ENCODE results near the gene SLC5A10.

Gene SLC5A10

GRCh38 chr17:18978050-18978449, 26.1 kb downstream of the SLC5A10 start:
- TF ChIP-seq GATA2 (IDR thresholded peaks at IDR 0.05; ENCODE audit: low read depth, low read length): no peak
- no peak for TF ChIP-seq GATA3 (IDR thresholded peaks at IDR 0.05; ENCODE audit: low read depth, low read length)

GRCh38 chr17:18978655-18979054, 26.7 kb downstream of the SLC5A10 start:
- no peak for TF ChIP-seq GATA2 (IDR thresholded peaks at IDR 0.05; ENCODE audit: low read depth, low read length)
- no peak for TF ChIP-seq GATA3 (IDR thresholded peaks at IDR 0.05; ENCODE audit: low read depth, low read length)

GRCh38 chr17:18980682-18981334, 28.8 kb downstream of the SLC5A10 start:
- no peak for TF ChIP-seq GATA2 (IDR thresholded peaks at IDR 0.05; ENCODE audit: low read depth, low read length)
- no peak for TF ChIP-seq GATA3 (IDR thresholded peaks at IDR 0.05; ENCODE audit: low read depth, low read length)

- TF ChIP-seq GATA2 (IDR thresholded peaks at IDR 0.05; ENCODE audit: low read depth, low read length) (no peak), GATA3 (IDR thresholded peaks at IDR 0.05; ENCODE audit: low read depth, low read length) (no peak)
Observed at GRCh38 chr17:18981335-18981641, 29.3 kb downstream of the SLC5A10 start.

- TF ChIP-seq GATA2 (IDR thresholded peaks at IDR 0.05; ENCODE audit: low read depth, low read length): no peak
Observed at GRCh38 chr17:18981642-18982424, 29.9 kb downstream of the SLC5A10 start.

GRCh38 chr17:18984273-18985114, 32.5 kb downstream of the SLC5A10 start:
- no peak for TF ChIP-seq GATA3 (IDR thresholded peaks at IDR 0.05; ENCODE audit: low read depth, low read length)
- TF ChIP-seq GATA2 (IDR thresholded peaks at IDR 0.05; ENCODE audit: low read depth, low read length): no peak

DNA sequence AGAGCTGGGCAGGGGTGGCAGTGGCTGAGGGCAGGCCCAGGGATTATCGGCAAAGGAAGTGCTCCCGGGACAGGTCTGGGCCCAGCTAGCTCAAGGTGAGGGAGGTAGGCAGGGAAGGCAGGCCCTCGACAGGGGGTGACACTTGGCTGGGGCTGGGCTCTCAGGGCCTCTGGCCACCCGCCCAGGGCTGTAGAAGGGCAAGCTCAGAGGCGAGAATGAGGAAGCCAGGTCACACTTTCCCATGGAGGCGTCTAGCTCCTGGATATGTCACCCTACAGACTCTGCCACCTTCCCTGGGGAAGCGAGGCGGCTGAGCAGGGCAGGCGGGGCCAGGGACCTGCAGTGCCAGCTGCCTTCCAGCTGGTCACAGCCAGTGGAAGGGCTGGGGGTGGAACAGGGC, 33.5 kb downstream of the SLC5A10 start:
- TF ChIP-seq GATA2 (IDR thresholded peaks at IDR 0.05; ENCODE audit: low read depth, low read length) (no peak), GATA3 (IDR thresholded peaks at IDR 0.05; ENCODE audit: low read depth, low read length) (no peak)

DNA sequence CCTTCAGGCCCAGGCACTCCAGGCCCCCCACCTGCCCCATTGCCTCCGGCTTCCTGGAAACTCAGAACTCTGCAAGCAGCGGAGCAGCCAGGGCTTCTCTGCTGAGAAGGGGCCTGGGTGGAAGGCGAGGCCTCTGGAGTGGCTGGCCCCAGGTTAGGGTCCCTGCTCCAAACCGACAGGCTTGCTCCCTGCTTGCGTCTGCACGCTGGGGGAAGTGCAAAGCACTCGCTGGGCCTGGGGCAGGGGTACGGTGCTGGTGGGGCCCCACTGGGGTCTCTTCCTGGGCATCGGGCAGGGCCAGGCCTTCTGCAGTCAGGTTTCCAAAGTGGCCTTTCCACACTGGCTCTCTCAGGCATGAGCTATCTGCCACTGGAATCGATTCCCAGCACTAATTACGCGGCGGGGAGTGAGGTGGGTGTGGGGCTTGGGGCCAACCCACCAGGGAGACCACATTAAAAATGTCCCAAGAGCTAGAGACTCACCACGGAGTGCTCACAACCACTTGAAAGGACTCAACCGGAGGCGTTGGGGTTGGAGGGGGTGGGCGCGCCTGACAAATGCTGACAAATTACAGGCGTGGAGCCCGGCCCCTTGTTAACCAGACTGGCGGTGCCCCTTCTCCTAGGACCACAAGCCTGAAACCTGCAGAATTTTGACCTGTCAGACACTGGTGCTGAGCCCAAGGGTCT, 34.7 kb downstream of the SLC5A10 start:
- TF ChIP-seq GATA2 (IDR thresholded peaks at IDR 0.05; ENCODE audit: low read depth, low read length) (no peak), GATA3 (IDR thresholded peaks at IDR 0.05; ENCODE audit: low read depth, low read length) (no peak)

GRCh38 chr17:18987230-18987610, 35.3 kb downstream of the SLC5A10 start:
- no peak for TF ChIP-seq GATA2 (IDR thresholded peaks at IDR 0.05; ENCODE audit: low read depth, low read length)
- TF ChIP-seq GATA3 (IDR thresholded peaks at IDR 0.05; ENCODE audit: low read depth, low read length): no peak

GRCh38 chr17:18987862-18988545, 36.0 kb downstream of the SLC5A10 start:
- TF ChIP-seq GATA3 (IDR thresholded peaks at IDR 0.05; ENCODE audit: low read depth, low read length) (no peak), GATA2 (IDR thresholded peaks at IDR 0.05; ENCODE audit: low read depth, low read length) (no peak)

GRCh38 chr17:18988546-18989173, 36.7 kb downstream of the SLC5A10 start:
- no peak for TF ChIP-seq GATA3 (IDR thresholded peaks at IDR 0.05; ENCODE audit: low read depth, low read length)
- no peak for TF ChIP-seq GATA2 (IDR thresholded peaks at IDR 0.05; ENCODE audit: low read depth, low read length)

GRCh38 chr17:18990331-18990730, 38.4 kb downstream of the SLC5A10 start:
- TF ChIP-seq GATA2 (IDR thresholded peaks at IDR 0.05; ENCODE audit: low read depth, low read length) (no peak), GATA3 (IDR thresholded peaks at IDR 0.05; ENCODE audit: low read depth, low read length) (no peak)
